DOHH2 (cell line): Measurements from ENCODE around the gene BLVRB.

Source experiments
- H3F3A ChIP-seq: fragments of 200-600 bp; sonication (generic), shearing (Covaris generic); 2 replicates; pipeline ENCODE4 v1.6.0; 2016; ENCODE audit warnings: antibody characterized with exemption, mild to moderate bottlenecking; ENCODE audit not compliant: control insufficient read depth, insufficient read depth
- H3K27ac ChIP-seq: fragments of 200-600 bp; sonication (generic); 2 replicates; pipeline ENCODE4 v1.5.1; 2014; ENCODE audit warnings: low read depth, mild to moderate bottlenecking, low read length, moderate library complexity
- H3K27me3 ChIP-seq: fragments of 200-600 bp; sonication (generic); 2 replicates; pipeline ENCODE4 v1.6.1; 2014; ENCODE audit warnings: mild to moderate bottlenecking, low read length, mixed read lengths; ENCODE audit not compliant: control insufficient read depth
- H3K36me3 ChIP-seq: fragments of 200-600 bp; sonication (generic); 2 replicates; pipeline ENCODE4 v1.6.1; 2014; ENCODE audit warnings: mild to moderate bottlenecking, low read length, moderate library complexity, mixed read lengths; ENCODE audit not compliant: control insufficient read depth
- H3K4me1 ChIP-seq: fragments of 200-600 bp; sonication (generic); 2 replicates; pipeline ENCODE4 v1.6.1; 2014; ENCODE audit warnings: mild to moderate bottlenecking, low read length, mixed read lengths; ENCODE audit not compliant: control insufficient read depth
- H3K4me2 ChIP-seq: fragments of 200-600 bp; sonication (generic); 2 replicates; pipeline ENCODE4 v1.6.0; 2014; ENCODE audit warnings: mild to moderate bottlenecking, low read length, moderate library complexity
- H3K4me3 ChIP-seq: fragments of 200-600 bp; sonication (generic); 2 replicates; pipeline ENCODE4 v1.5.1; 2014; ENCODE audit warnings: mild to moderate bottlenecking, low read length, mixed read lengths
- H3K79me2 ChIP-seq: fragments of 200-600 bp; sonication (generic); 2 replicates; pipeline ENCODE4 v1.6.1; 2014; ENCODE audit warnings: mild to moderate bottlenecking, low read length, mixed read lengths; ENCODE audit not compliant: control insufficient read depth
- H3K9me2 ChIP-seq: fragments of 200-600 bp; sonication (generic); replicated peaks from 2 replicates; pipeline ENCODE4 v1.6.1; 2014; ENCODE audit warnings: mild to moderate bottlenecking, low read length, mixed read lengths; ENCODE audit not compliant: control insufficient read depth
- H3K9me3 ChIP-seq: fragments of 200-600 bp; sonication (generic); 2 replicates; pipeline ENCODE4 v1.6.1; 2014; ENCODE audit warnings: antibody characterized with exemption, low read length, mixed read lengths; ENCODE audit not compliant: control insufficient read depth, insufficient read depth
- H4K20me1 ChIP-seq: fragments of 200-600 bp; sonication (generic); 2 replicates; pipeline ENCODE4 v1.6.0; 2014; ENCODE audit warnings: low read depth, mild to moderate bottlenecking, antibody characterized with exemption, low read length, moderate library complexity; ENCODE audit not compliant: control insufficient read depth, insufficient read depth
- CTCF ChIP-seq: fragments of 200-600 bp; sonication (generic); IDR thresholded peaks from one replicate; pipeline ENCODE4 v1.5.1; 2014; ENCODE audit warnings: antibody characterized with exemption, mild to moderate bottlenecking, low read depth, low read length; ENCODE audit not compliant: poor library complexity, severe bottlenecking
- EZH2phosphoT487 ChIP-seq: fragments of 200-600 bp; sonication (generic); IDR thresholded peaks from 2 replicates; pipeline ENCODE4 v1.6.1; 2017; ENCODE audit warnings: borderline replicate concordance, mild to moderate bottlenecking, antibody characterized with exemption, low read length, moderate library complexity, mixed read lengths

The BLVRB gene

GRCh38 chr19:40512473-40513344 lies 47.2 kb upstream of the BLVRB start:
- no peak overlapping the region for H3K27ac ChIP-seq
- no peak overlapping the region for H3K4me2 ChIP-seq
- H3F3A ChIP-seq = no peaks in the 10 kb centered on the region

GRCh38 chr19:40512110-40512472 lies 46.5 kb upstream of the BLVRB start:
- H3K4me2 ChIP-seq = no peak overlapping the region

More at GRCh38 chr19:40512473-40513344, 47.2 kb upstream of the BLVRB start:
- TF ChIP-seq CTCF = no peak
- no peak for TF ChIP-seq EZH2phosphoT487
- H3K27me3 ChIP-seq = peaks cover 2% of the 10 kb centered on the region; the same call in 1 of the 2 replicates
- no peaks in the 10 kb centered on the region for H4K20me1 ChIP-seq
- H3K79me2 ChIP-seq = no peaks in the 10 kb centered on the region
- no peaks in the 10 kb centered on the region for H3K36me3 ChIP-seq
- H3K9me3 ChIP-seq = no peaks in the 10 kb centered on the region
- H3K4me1 ChIP-seq = no peaks in the 10 kb centered on the region
- no peak overlapping the region for H3K4me3 ChIP-seq
- no peaks in the 10 kb centered on the region for H3K9me2 ChIP-seq

GRCh38 chr19:40511487-40511886 lies 45.9 kb upstream of the BLVRB start:
- Histone ChIP-seq H4K20me1 (no peaks in the 10 kb centered on the region), H3K27ac (no peak overlapping the region), H3K9me2 (no peaks in the 10 kb centered on the region), H3K4me1 (no peaks in the 10 kb centered on the region), H3K27me3 (no peaks in the 10 kb centered on the region), H3K36me3 (no peaks in the 10 kb centered on the region), H3K9me3 (no peaks in the 10 kb centered on the region), H3K4me2 (no peak overlapping the region), H3F3A (no peaks in the 10 kb centered on the region), H3K4me3 (no peak overlapping the region), H3K79me2 (no peaks in the 10 kb centered on the region)
- TF ChIP-seq EZH2phosphoT487 (no peak), CTCF (no peak)

More at GRCh38 chr19:40512110-40512472, 46.5 kb upstream of the BLVRB start:
- TF ChIP-seq EZH2phosphoT487 (no peak), CTCF (no peak)
- no peaks in the 10 kb centered on the region for H3K79me2 ChIP-seq
- H3K27ac ChIP-seq = no peak overlapping the region
- H3K9me3 ChIP-seq = no peaks in the 10 kb centered on the region
- no peaks in the 10 kb centered on the region for H3K9me2 ChIP-seq
- H4K20me1 ChIP-seq = no peaks in the 10 kb centered on the region
- H3K27me3 ChIP-seq = no peaks in the 10 kb centered on the region
- H3F3A ChIP-seq = no peaks in the 10 kb centered on the region
- no peaks in the 10 kb centered on the region for H3K4me1 ChIP-seq
- H3K4me3 ChIP-seq = no peak overlapping the region
- no peaks in the 10 kb centered on the region for H3K36me3 ChIP-seq
